Calu3 (cell line): ENCODE data around the gene RNF168. TPM values are rescaled to one million over a fixed set of nuclear protein-coding genes. Genes with fewer than 3 reads are reported as not detected.
"Not testable (repeated sequence)": the region's sequence is repeated elsewhere in the genome, so short reads cannot be mapped to it uniquely, and the experiment has no call there.

Source experiments
- BruUV-seq: library from RNA; stranded (reverse); fragments of 400-500 nt; replicated peaks from 2 replicates; lab custom pipeline; 2021; lab: Mats Ljungman, UMichigan
- CTCF ChIA-PET: fragments of 300-600 bp; sonication (Branson Sonifier 250); formaldehyde crosslinking; loops from one replicate; lab custom pipeline; 2022; ENCODE audit warnings: antibody characterized with exemption; lab: Charles Lee
- DNase-seq: peaks from one replicate; pipeline ENCODE4 v3.0.0; 2022
- H3K27ac Mint-ChIP-seq: one replicate; pipeline ENCODE4 v1.8.0; 2022; ENCODE audit warnings: mixed read lengths; ENCODE audit not compliant: unreplicated experiment
- H3K27me3 Mint-ChIP-seq: one replicate; pipeline ENCODE4 v1.8.0; 2022; ENCODE audit warnings: mixed read lengths; ENCODE audit not compliant: unreplicated experiment
- H3K36me3 Mint-ChIP-seq: one replicate; pipeline ENCODE4 v1.8.0; 2022; ENCODE audit warnings: mild to moderate bottlenecking, moderate library complexity, mixed read lengths; ENCODE audit not compliant: insufficient read depth, unreplicated experiment
- H3K4me1 Mint-ChIP-seq: one replicate; pipeline ENCODE4 v1.8.0; 2022; ENCODE audit warnings: mild to moderate bottlenecking, low read depth, mixed read lengths; ENCODE audit not compliant: unreplicated experiment
- H3K4me3 Mint-ChIP-seq: one replicate; pipeline ENCODE4 v1.8.0; 2022; ENCODE audit warnings: mild to moderate bottlenecking, low read depth, moderate library complexity, mixed read lengths; ENCODE audit not compliant: unreplicated experiment
- H3K9me3 Mint-ChIP-seq: one replicate; pipeline ENCODE4 v1.8.0; 2022; ENCODE audit warnings: low read depth, mixed read lengths; ENCODE audit not compliant: unreplicated experiment
- CTCF ChIP-seq: fragments of 200-600 bp; IDR thresholded peaks from one replicate; pipeline ENCODE4 v1.8.0; 2022; ENCODE audit warnings: antibody characterized with exemption; ENCODE audit not compliant: unreplicated experiment
- intact Hi-C: fragments of 100-400 bp; cut with micrococcal nuclease; formaldehyde crosslinking; loops from one replicate; pipeline ENCODE4 v1.10.0; 2022; ENCODE audit not compliant: unreplicated experiment
- total RNA-seq: library from RNA; stranded (reverse); gene quantifications from 2 replicates; pipeline ENCODE4 v1.2.3, GENCODE V29; 2022

RNF168 gene
- total RNA-seq, 1 experiment from 2014 or later, result 29.2 TPM

GRCh38 chr3:196477678-196478077 lies 25.9 kb downstream of the RNF168 start:
- H3K36me3 Mint-ChIP-seq, result peaks cover 54% of the 10 kb centered on the region
- no peaks in the 10 kb centered on the region for H3K27me3 Mint-ChIP-seq
- H3K4me1 Mint-ChIP-seq, result no peaks in the 10 kb centered on the region
- CTCF ChIA-PET, result no interaction called here
- H3K27ac Mint-ChIP-seq, result no peak overlapping the region
- H3K4me3 Mint-ChIP-seq, result no peak overlapping the region
- no peaks in the 10 kb centered on the region for H3K9me3 Mint-ChIP-seq
- BruUV-seq, result no TSS peak
- DNase-seq, result no peak
- intact Hi-C loops, result no loop called here
- TF ChIP-seq CTCF, result no peak

- no TSS peak for BruUV-seq
- CTCF ChIA-PET, result no interaction called here
- no peaks in the 10 kb centered on the region for H3K27me3 Mint-ChIP-seq
- H3K4me1 Mint-ChIP-seq, result no peaks in the 10 kb centered on the region
- intact Hi-C loops, result no loop called here
- no peak for TF ChIP-seq CTCF
- no peak overlapping the region for H3K4me3 Mint-ChIP-seq
- H3K27ac Mint-ChIP-seq, result no peak overlapping the region
- no peaks in the 10 kb centered on the region for H3K9me3 Mint-ChIP-seq
- DNase-seq, result no peak
- H3K36me3 Mint-ChIP-seq, result peaks cover 58% of the 10 kb centered on the region
Observed at GRCh38 chr3:196472286-196472685, 31.3 kb downstream of the RNF168 start.

- Mint-ChIP-seq H3K36me3 (peaks cover 54% of the 10 kb centered on the region), H3K4me3 (no peak overlapping the region), H3K27ac (no peak overlapping the region), H3K27me3 (no peaks in the 10 kb centered on the region), H3K9me3 (no peaks in the 10 kb centered on the region), H3K4me1 (no peaks in the 10 kb centered on the region)
- no TSS peak for BruUV-seq
- intact Hi-C loops, result no loop called here
- no peak for TF ChIP-seq CTCF
- CTCF ChIA-PET, result no interaction called here
- DNase-seq, result no peak
Observed at GRCh38 chr3:196471551-196471950, 32.0 kb downstream of the RNF168 start.

- CTCF ChIA-PET, H3K9me3 Mint-ChIP-seq, intact Hi-C loops, H3K4me1 Mint-ChIP-seq, H3K4me3 Mint-ChIP-seq, DNase-seq, BruUV-seq, H3K27me3 Mint-ChIP-seq, H3K27ac Mint-ChIP-seq: not testable (repeated sequence)
- H3K36me3 Mint-ChIP-seq, result peaks cover 47% of the 10 kb centered on the region
Observed at GRCh38 chr3:196470182-196470581, 33.4 kb downstream of the RNF168 start.

- no peak for DNase-seq
- CTCF ChIA-PET, result interaction anchor here (0.6 kb wide), 1 partner anchor 184 kb away, joined by 3 read pairs; no protein-coding TSS in a partner anchor
- Mint-ChIP-seq H3K36me3 (peaks cover 19% of the 10 kb centered on the region), H3K27ac (no peak overlapping the region), H3K4me1 (no peaks in the 10 kb centered on the region), H3K9me3 (no peaks in the 10 kb centered on the region), H3K27me3 (no peaks in the 10 kb centered on the region), H3K4me3 (no peak overlapping the region)
- no peak for TF ChIP-seq CTCF
- BruUV-seq, result no TSS peak
- intact Hi-C loops, result no loop called here
Observed at GRCh38 chr3:196463804-196464203, 39.8 kb downstream of the RNF168 start.
